Esophagus muscularis mucosa (tissue), 4 donors: ENCODE measurements around the gene NMNAT3.

ENCODE experiments used
- CTCF ChIP-seq, 3 experiments: fragments of 200-600 bp in 2 of 3; fragments of 450-650 bp in 1 of 3; sonication (generic) in 2 of 3; IDR thresholded peaks; one replicate each; pipeline ENCODE4 v1.5.1; 2017 to 2019; ENCODE audit warnings: antibody characterized with exemption in 3 of 3, mild to moderate bottlenecking in 2 of 3, moderate library complexity in 1 of 3
- EP300 ChIP-seq: sonication (generic); formaldehyde crosslinking; IDR thresholded peaks from one replicate; pipeline ENCODE4 v1.6.1; 2017; ENCODE audit warnings: antibody characterized with exemption
- POLR2A ChIP-seq: fragments of 450-650 bp; IDR thresholded peaks from one replicate; pipeline ENCODE4 v1.6.1; 2017; ENCODE audit warnings: antibody characterized with exemption, moderate library complexity, mild to moderate bottlenecking, low read depth
- POLR2AphosphoS5 ChIP-seq, 2 donors: sonication (generic); formaldehyde crosslinking; IDR thresholded peaks; one replicate each; pipeline ENCODE4 v1.6.1; 2017; ENCODE audit warnings: antibody characterized with exemption in 2 of 2

- TF ChIP-seq CTCF (IDR thresholded peaks at IDR 0.05), result no peak
- TF ChIP-seq POLR2A, result no peak
- no peak for TF ChIP-seq POLR2AphosphoS5 (IDR thresholded peaks at IDR 0.05)
- TF ChIP-seq EP300, result no peak
Measured at GRCh38 chr3:139679220-139679775, 1.5 kb upstream of the NMNAT3 start.
